Right atrium auricular region (tissue), 2 donors: Measurements from ENCODE around the gene GTPBP6. TPM values are rescaled to one million over a fixed set of nuclear protein-coding genes. Genes with fewer than 3 reads are reported as not detected.
"Not testable (repeated sequence)": the region's sequence is repeated elsewhere in the genome, so short reads cannot be mapped to it uniquely, and the experiment has no call there.

Experiments used
- DNase-seq: peaks from one replicate; pipeline ENCODE4 v3.0.0-alpha.2; 2019; ENCODE audit warnings: low spot score
- H3K27ac ChIP-seq, 2 donors: fragments of 200-600 bp; sonication (generic); 1 replicate in 1 of 2; 2 replicates in 1 of 2; pipeline ENCODE4 v1.5.1; 2016 to 2019
- H3K27me3 ChIP-seq, 2 donors: fragments of 200-600 bp; sonication (generic); one replicate each; pipeline versions ENCODE4 v1.5.1 to v1.6.0; 2017 to 2019
- H3K36me3 ChIP-seq: fragments of 200-600 bp; sonication (generic); one replicate; pipeline ENCODE4 v1.5.1; 2016
- H3K4me1 ChIP-seq, 2 donors: fragments of 200-600 bp; sonication (generic); one replicate each; pipeline versions ENCODE4 v1.5.1 to v1.6.0; 2017 to 2019
- H3K4me3 ChIP-seq, 2 donors: fragments of 200-600 bp; sonication (generic); 1 replicate in 1 of 2; 2 replicates in 1 of 2; pipeline ENCODE4 v1.5.1; 2017 to 2019; ENCODE audit warnings: mild to moderate bottlenecking in 1 of 2, moderate library complexity in 1 of 2
- H3K9me3 ChIP-seq, 2 donors: fragments of 200-600 bp; sonication (generic); one replicate each; pipeline ENCODE4 v1.5.1; 2019
- CTCF ChIP-seq, 2 donors: fragments of 200-600 bp; sonication (generic); IDR thresholded peaks; one replicate each; pipeline ENCODE4 v1.5.1; 2019; ENCODE audit warnings: antibody characterized with exemption in 2 of 2
- total RNA-seq, 2 donors: library from RNA; depleted of rRNA; stranded (reverse); fragments of >200 nt; gene quantifications; one replicate each; pipeline ENCODE4 v1.1.0, GENCODE V29; 2016

GTPBP6 gene
- total RNA-seq, 2 donors from 2014 or later = 44.6 to 52.1 TPM

GRCh38 chrX:265502-265901 lies 53.1 kb downstream of the GTPBP6 start:
- peaks cover 0 to 8% of the 10 kb centered on the region in 2 donors for H3K4me1 ChIP-seq
- TF ChIP-seq CTCF (IDR thresholded peaks at IDR 0.05) = no peak
- H3K36me3 ChIP-seq = no peaks in the 10 kb centered on the region
- no peak overlapping the region for H3K27ac ChIP-seq
- no peak for DNase-seq
- H3K9me3 ChIP-seq = no peaks in the 10 kb centered on the region
- no peak overlapping the region for H3K4me3 ChIP-seq
- H3K27me3 ChIP-seq = no peaks in the 10 kb centered on the region

- no peak for DNase-seq
- H3K27ac ChIP-seq = no peak overlapping the region
- H3K36me3 ChIP-seq = no peaks in the 10 kb centered on the region
- H3K4me3 ChIP-seq = no peak overlapping the region
- H3K4me1 ChIP-seq = peaks cover 0 to 8% of the 10 kb centered on the region in 2 donors
- no peaks in the 10 kb centered on the region for H3K27me3 ChIP-seq
- TF ChIP-seq CTCF (IDR thresholded peaks at IDR 0.05) = no peak
- no peaks in the 10 kb centered on the region for H3K9me3 ChIP-seq
These were observed 53.8 kb downstream of the GTPBP6 start for GRCh38 chrX:264634-265455.

- not testable (repeated sequence) for H3K9me3 ChIP-seq, H3K27me3 ChIP-seq, H3K4me3 ChIP-seq, H3K36me3 ChIP-seq, H3K4me1 ChIP-seq, H3K27ac ChIP-seq
- DNase-seq = peak; percentile 55
These were observed 54.6 kb downstream of the GTPBP6 start for GRCh38 chrX:264006-264405.

- DNase-seq = no peak
- Histone ChIP-seq H3K27ac (no peak overlapping the region), H3K4me3 (no peak overlapping the region), H3K27me3 (no peaks in the 10 kb centered on the region), H3K36me3 (no peaks in the 10 kb centered on the region), H3K9me3 (no peaks in the 10 kb centered on the region), H3K4me1 (peaks cover 0 to 8% of the 10 kb centered on the region in 2 donors)
- TF ChIP-seq CTCF (IDR thresholded peaks at IDR 0.05) = no peak
These were observed 56.2 kb downstream of the GTPBP6 start for GRCh38 chrX:262381-262909.

GRCh38 chrX:261919-262352 lies 56.7 kb downstream of the GTPBP6 start:
- no peak for TF ChIP-seq CTCF (IDR thresholded peaks at IDR 0.05)
- H3K4me3 ChIP-seq = no peak overlapping the region
- DNase-seq = no peak
- H3K36me3 ChIP-seq = no peaks in the 10 kb centered on the region
- H3K4me1 ChIP-seq = peaks cover 0 to 8% of the 10 kb centered on the region in 2 donors
- H3K27me3 ChIP-seq = no peaks in the 10 kb centered on the region
- no peak overlapping the region for H3K27ac ChIP-seq
- no peaks in the 10 kb centered on the region for H3K9me3 ChIP-seq

GRCh38 chrX:261167-261918 lies 57.3 kb downstream of the GTPBP6 start:
- Histone ChIP-seq H3K9me3 (no peaks in the 10 kb centered on the region), H3K4me3 (no peak overlapping the region), H3K27me3 (no peaks in the 10 kb centered on the region), H3K27ac (no peak overlapping the region), H3K4me1 (peaks cover 0 to 8% of the 10 kb centered on the region in 2 donors), H3K36me3 (no peaks in the 10 kb centered on the region)
- peak; percentile 58 for DNase-seq
- no peak for TF ChIP-seq CTCF (IDR thresholded peaks at IDR 0.05)
